Nephron (organoid): ENCODE results near the gene PIK3C2G.

Experiments
- H3K27ac Mint-ChIP-seq, 3 experiments: 2 replicates each; pipeline ENCODE4 v1.8.0; 2020; ENCODE audit warnings: mixed read lengths in 3 of 3, mild to moderate bottlenecking in 2 of 3, moderate library complexity in 1 of 3
- H3K27me3 Mint-ChIP-seq: 2 replicates; pipeline ENCODE4 v1.8.0; 2021; ENCODE audit warnings: low read depth, mild to moderate bottlenecking, moderate library complexity, mixed read lengths
- H3K36me3 Mint-ChIP-seq: 2 replicates; pipeline ENCODE4 v1.8.0; 2020; ENCODE audit warnings: low read depth, mixed read lengths
- H3K4me1 Mint-ChIP-seq: 2 replicates; pipeline ENCODE4 v1.8.0; 2020; ENCODE audit warnings: mixed read lengths
- H3K4me3 Mint-ChIP-seq, 3 experiments: 2 replicates each; pipeline ENCODE4 v1.8.0; 2020; ENCODE audit warnings: mild to moderate bottlenecking in 3 of 3, mixed read lengths in 3 of 3, moderate library complexity in 2 of 3
- H3K9me3 Mint-ChIP-seq: 2 replicates; pipeline ENCODE4 v1.8.0; 2020; ENCODE audit warnings: mixed read lengths
- TF ChIP-seq, protein P1 (sequence below), 3 experiments: fragments of 200-600 bp; sonication (generic); IDR thresholded peaks; one replicate each; pipeline ENCODE4 v1.5.0; 2021; ENCODE audit warnings: antibody characterized with exemption in 3 of 3; ENCODE audit not compliant: unreplicated experiment in 3 of 3

Gene PIK3C2G

DNA sequence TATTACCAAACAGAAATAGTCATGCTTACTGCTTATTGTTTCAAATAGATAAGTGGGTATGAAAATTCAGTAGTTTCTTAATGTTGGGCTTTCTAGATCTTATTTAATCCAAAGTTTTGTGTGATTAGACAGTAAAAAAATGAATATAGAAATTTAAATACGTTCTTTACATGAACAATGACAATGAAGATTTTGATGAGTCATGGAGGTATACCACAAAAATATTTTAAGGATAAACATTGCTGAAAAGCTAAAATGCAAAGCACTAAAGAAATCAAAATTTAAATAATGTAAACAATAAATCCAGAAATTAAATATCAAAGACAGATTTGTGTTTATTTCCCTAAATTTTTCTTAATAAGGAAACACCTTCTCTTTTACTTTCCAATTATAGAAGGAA is 78.3 kb downstream of the PIK3C2G start:
- TF ChIP-seq, protein P1, sequence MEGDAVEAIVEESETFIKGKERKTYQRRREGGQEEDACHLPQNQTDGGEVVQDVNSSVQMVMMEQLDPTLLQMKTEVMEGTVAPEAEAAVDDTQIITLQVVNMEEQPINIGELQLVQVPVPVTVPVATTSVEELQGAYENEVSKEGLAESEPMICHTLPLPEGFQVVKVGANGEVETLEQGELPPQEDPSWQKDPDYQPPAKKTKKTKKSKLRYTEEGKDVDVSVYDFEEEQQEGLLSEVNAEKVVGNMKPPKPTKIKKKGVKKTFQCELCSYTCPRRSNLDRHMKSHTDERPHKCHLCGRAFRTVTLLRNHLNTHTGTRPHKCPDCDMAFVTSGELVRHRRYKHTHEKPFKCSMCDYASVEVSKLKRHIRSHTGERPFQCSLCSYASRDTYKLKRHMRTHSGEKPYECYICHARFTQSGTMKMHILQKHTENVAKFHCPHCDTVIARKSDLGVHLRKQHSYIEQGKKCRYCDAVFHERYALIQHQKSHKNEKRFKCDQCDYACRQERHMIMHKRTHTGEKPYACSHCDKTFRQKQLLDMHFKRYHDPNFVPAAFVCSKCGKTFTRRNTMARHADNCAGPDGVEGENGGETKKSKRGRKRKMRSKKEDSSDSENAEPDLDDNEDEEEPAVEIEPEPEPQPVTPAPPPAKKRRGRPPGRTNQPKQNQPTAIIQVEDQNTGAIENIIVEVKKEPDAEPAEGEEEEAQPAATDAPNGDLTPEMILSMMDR (IDR thresholded peaks at IDR 0.05; ENCODE audit: unreplicated experiment in 3 of 3): no peak
- no peaks in the 10 kb centered on the region for H3K9me3 Mint-ChIP-seq

DNA sequence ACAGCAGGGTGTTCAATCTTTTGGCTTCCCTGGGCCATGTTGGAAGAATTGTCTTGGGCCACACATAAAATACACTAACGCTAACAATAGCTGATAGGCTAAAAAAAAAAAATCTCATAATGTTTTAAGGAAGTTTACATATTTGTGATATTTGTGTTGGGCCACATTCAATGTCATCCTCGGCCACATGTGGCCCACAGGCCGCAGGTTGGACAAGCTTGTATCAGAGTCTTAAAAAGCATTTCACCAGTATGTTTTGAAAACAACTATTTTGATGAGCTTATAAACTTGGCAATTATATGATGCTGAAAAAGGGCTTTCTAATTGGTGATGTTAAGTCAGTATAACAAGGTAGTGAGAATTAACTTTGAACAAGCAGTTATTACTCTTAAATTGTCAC is 78.9 kb downstream of the PIK3C2G start:
- Mint-ChIP-seq H3K27ac (no peak overlapping the region), H3K36me3 (no peaks in the 10 kb centered on the region), H3K4me1 (peaks cover 17% of the 10 kb centered on the region), H3K4me3 (no peak overlapping the region), H3K27me3 (no peaks in the 10 kb centered on the region), H3K9me3 (no peaks in the 10 kb centered on the region)
- TF ChIP-seq, protein P1 (IDR thresholded peaks at IDR 0.05; ENCODE audit: unreplicated experiment in 3 of 3): no peak

More for the DNA sequence above, 78.3 kb downstream of the PIK3C2G start:
- Mint-ChIP-seq H3K36me3 (no peaks in the 10 kb centered on the region), H3K4me3 (no peak overlapping the region), H3K27me3 (no peaks in the 10 kb centered on the region), H3K27ac (no peak overlapping the region), H3K4me1 (peaks cover 13% of the 10 kb centered on the region)

DNA sequence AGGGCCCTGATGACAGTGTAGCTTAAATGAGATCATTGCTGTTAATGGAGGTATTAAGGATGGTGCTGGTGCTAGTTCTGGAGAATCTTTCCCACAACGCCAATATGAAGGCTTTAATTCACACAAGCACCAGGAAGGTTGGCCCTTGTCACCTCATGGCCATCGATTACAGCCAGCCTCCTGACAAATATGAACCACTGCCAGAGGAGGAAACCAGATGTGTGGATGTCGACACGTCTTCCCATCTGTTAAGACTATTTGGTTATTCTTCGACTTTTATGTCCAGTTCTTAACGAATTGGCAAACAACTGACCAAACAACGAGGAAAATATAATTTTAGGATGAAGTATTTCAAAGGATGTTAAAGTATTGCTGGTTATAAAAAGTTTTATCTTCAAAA is 79.5 kb downstream of the PIK3C2G start:
- H3K9me3 Mint-ChIP-seq: no peaks in the 10 kb centered on the region
- H3K4me1 Mint-ChIP-seq: peaks cover 19% of the 10 kb centered on the region
- H3K4me3 Mint-ChIP-seq: no peak overlapping the region
- H3K27ac Mint-ChIP-seq: peak overlapping the region in 1 of 3 experiments; percentile 6
- TF ChIP-seq, protein P1 (IDR thresholded peaks at IDR 0.05; ENCODE audit: unreplicated experiment in 3 of 3): no peak
- no peaks in the 10 kb centered on the region for H3K27me3 Mint-ChIP-seq
- H3K36me3 Mint-ChIP-seq: no peaks in the 10 kb centered on the region

DNA sequence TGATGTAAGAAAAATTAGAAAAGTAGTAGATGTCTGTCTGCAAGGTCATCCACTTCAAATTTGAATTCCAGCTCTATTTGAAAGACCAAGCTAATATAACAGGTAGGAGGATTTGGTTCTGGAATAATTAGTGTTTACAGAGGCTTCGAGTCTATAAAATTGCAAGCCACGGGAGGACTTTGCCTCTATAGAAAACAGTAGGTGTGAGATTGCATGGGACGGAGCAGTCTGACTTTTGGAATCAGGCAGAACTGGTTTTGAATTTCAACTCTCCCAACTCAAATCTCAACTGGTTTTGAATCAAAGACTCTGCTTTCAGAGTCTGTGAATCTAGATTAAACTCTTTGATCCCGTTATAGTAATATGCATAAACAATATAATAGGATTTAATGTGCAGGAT is 82.4 kb downstream of the PIK3C2G start:
- Mint-ChIP-seq H3K9me3 (no peaks in the 10 kb centered on the region), H3K4me3 (no peak overlapping the region), H3K27me3 (no peaks in the 10 kb centered on the region), H3K36me3 (no peaks in the 10 kb centered on the region), H3K27ac (peak overlapping the region in 2 of 3 experiments; percentile 71 to 93), H3K4me1 (peaks cover 25% of the 10 kb centered on the region)
- TF ChIP-seq, protein P1 (IDR thresholded peaks at IDR 0.05; ENCODE audit: unreplicated experiment in 3 of 3): no peak

DNA sequence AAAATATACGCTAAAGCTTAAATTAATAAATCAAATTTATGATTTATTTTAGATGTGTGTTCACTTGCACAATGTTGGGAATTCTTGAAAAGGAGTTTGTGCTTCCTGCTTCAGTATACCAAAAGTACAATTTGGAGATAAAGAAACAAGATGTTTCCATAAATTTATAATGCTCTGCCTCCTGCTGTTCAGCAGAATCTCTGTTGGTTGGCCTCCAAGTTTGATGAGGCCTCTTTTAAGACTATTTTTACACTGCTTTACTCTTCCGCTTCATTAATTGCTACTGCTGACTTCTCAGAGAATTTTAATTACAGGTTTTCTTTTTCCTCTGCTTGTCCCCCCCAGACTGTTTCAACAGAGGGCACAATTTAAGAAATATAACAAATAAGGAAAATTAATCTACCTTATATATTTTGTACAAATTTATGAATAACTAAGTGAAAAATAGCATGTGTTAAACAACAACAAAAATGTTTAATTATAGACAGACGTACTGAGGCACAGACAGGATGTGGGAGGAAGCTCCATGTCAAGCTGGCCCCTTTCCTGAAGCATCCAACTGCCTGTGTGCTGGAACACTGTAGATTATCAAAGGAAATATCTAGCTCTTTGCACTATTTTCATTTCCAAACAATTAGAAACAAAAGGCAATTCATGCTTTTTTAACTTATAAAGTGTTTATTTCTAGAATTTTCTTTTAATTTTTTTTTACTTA is 83.9 kb downstream of the PIK3C2G start:
- no peaks in the 10 kb centered on the region for H3K36me3 Mint-ChIP-seq
- peaks cover 25% of the 10 kb centered on the region for H3K4me1 Mint-ChIP-seq
- H3K27ac Mint-ChIP-seq: peak overlapping the region; percentile 60 to 93 (median 92)
- H3K4me3 Mint-ChIP-seq: no peak overlapping the region
- TF ChIP-seq, protein P1 (IDR thresholded peaks at IDR 0.05; ENCODE audit: unreplicated experiment in 3 of 3): no peak
- H3K27me3 Mint-ChIP-seq: no peaks in the 10 kb centered on the region
- no peaks in the 10 kb centered on the region for H3K9me3 Mint-ChIP-seq

DNA sequence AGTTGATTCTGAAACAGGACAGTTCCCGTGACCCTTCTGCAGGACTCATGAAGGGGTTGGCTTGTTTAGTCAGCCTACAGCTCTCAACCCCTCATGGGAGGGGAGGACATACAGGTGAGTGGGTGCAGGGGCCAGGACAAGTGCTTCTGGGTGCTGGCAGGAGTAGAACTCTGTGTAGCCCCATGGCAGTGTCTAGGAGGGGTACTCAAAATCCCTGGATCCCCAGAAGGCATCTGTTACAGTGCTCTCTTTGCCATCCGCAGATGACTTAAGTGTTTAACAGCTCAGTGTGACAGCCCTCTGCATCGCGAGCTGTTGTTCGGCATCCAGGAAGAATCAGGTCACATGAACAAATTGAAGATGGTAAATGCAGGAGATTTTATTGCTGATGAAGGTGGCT is 91.0 kb downstream of the PIK3C2G start:
- Mint-ChIP-seq H3K27me3 (no peaks in the 10 kb centered on the region), H3K9me3 (peaks cover 4% of the 10 kb centered on the region), H3K4me3 (no peak overlapping the region), H3K4me1 (no peaks in the 10 kb centered on the region), H3K36me3 (no peaks in the 10 kb centered on the region), H3K27ac (no peak overlapping the region)
- TF ChIP-seq, protein P1 (IDR thresholded peaks at IDR 0.05; ENCODE audit: unreplicated experiment in 3 of 3): no peak
